Activated effector memory CD4-positive, alpha-beta T cell treated with Interleukin-2 at 50 U/mL for 16 hours (primary cell): ENCODE measurements around the gene SMDT1.
"Not testable (repeated sequence)": the region's sequence is repeated elsewhere in the genome, so short reads cannot be mapped to it uniquely, and the experiment has no call there.

Experiments
- DNase-seq: peaks from one replicate; pipeline ENCODE4 v3.0.0-alpha.2; 2020

The SMDT1 gene

GRCh38 chr22:42071508-42071907 is 8.0 kb upstream of the SMDT1 start:
- not testable (repeated sequence) for DNase-seq

- no peak for DNase-seq
These were observed 6.7 kb upstream of the SMDT1 start for GRCh38 chr22:42072606-42073330.

- no peak for DNase-seq
These were observed 5.9 kb upstream of the SMDT1 start for GRCh38 chr22:42073621-42074041.

GRCh38 chr22:42074132-42074811 is 5.2 kb upstream of the SMDT1 start, which contains the start of gene PHETA2:
PHETA2 (plus strand) TSS chr22:42074248; CDS start chr22:42077294, 3,046 bp downstream.
- peak; percentile 47 for DNase-seq

- no peak for DNase-seq
These were observed 4.4 kb upstream of the SMDT1 start for GRCh38 chr22:42074846-42075676.

- no peak for DNase-seq
These were observed 2.6 kb upstream of the SMDT1 start for GRCh38 chr22:42076764-42077485.

- no peak for DNase-seq
These were observed 1.9 kb upstream of the SMDT1 start for GRCh38 chr22:42077486-42078125.

GRCh38 chr22:42078469-42079318 is 806 bp upstream of the SMDT1 start:
- no peak for DNase-seq

GRCh38 chr22:42080287-42080686 is 787 bp downstream of the SMDT1 start:
- no peak for DNase-seq

- no peak for DNase-seq
These were observed 3.6 kb downstream of the SMDT1 start for GRCh38 chr22:42083119-42083518.

GRCh38 chr22:42084874-42085273 is 5.4 kb downstream of the SMDT1 start:
- no peak for DNase-seq

GRCh38 chr22:42086051-42086450 is 6.6 kb downstream of the SMDT1 start:
- DNase-seq = no peak

GRCh38 chr22:42090596-42091454 is 11.3 kb downstream of the SMDT1 start, which contains the start of gene NDUFA6:
NDUFA6 (minus strand) TSS chr22:42090772; CDS start chr22:42090744, 28 bp downstream.
- DNase-seq = peak; percentile 97

- DNase-seq = no peak
These were observed 11.9 kb downstream of the SMDT1 start for GRCh38 chr22:42091455-42091782.

- DNase-seq = no peak
These were observed 21.7 kb downstream of the SMDT1 start for GRCh38 chr22:42101199-42101598.

- not testable (repeated sequence) for DNase-seq
These were observed 24.9 kb downstream of the SMDT1 start for GRCh38 chr22:42104332-42104860.

- no peak for DNase-seq
These were observed 29.3 kb downstream of the SMDT1 start for GRCh38 chr22:42108848-42109247.

GRCh38 chr22:42111798-42112197 is 32.3 kb downstream of the SMDT1 start:
- DNase-seq = no peak

GRCh38 chr22:42112793-42113192 is 33.3 kb downstream of the SMDT1 start:
- DNase-seq = not testable (repeated sequence)

GRCh38 chr22:42114721-42115120 is 35.2 kb downstream of the SMDT1 start:
- no peak for DNase-seq
